HEK293 (cell line): ENCODE results near the gene IGFL2.

Source experiments
- KLF7 ChIP-seq: fragments of 450-650 bp; formaldehyde crosslinking; IDR thresholded peaks from 2 replicates; pipeline ENCODE4 v1.5.1; 2016; ENCODE audit warnings: missing biosample characterization, missing genetic modification characterization, borderline replicate concordance
- SP3 ChIP-seq: fragments of 450-650 bp; formaldehyde crosslinking; IDR thresholded peaks from 2 replicates; pipeline ENCODE4 v1.5.1; 2016; ENCODE audit warnings: missing biosample characterization, missing genetic modification characterization
- TRIM28 ChIP-seq: IDR thresholded peaks from 2 replicates; pipeline ENCODE4 v1.6.1; 2011; ENCODE audit warnings: low read length, control low read depth, borderline replicate concordance
- ZFP41 ChIP-seq: fragments of 450-650 bp; formaldehyde crosslinking; IDR thresholded peaks from 2 replicates; pipeline ENCODE4 v1.5.1; 2016; ENCODE audit warnings: missing biosample characterization, missing genetic modification characterization, borderline replicate concordance
- ZIC2 ChIP-seq: fragments of 450-650 bp; formaldehyde crosslinking; IDR thresholded peaks from 2 replicates; pipeline ENCODE4 v1.5.1; 2016; ENCODE audit warnings: missing biosample characterization, missing genetic modification characterization
- ZNF112 ChIP-seq: fragments of 450-650 bp; formaldehyde crosslinking; IDR thresholded peaks from 2 replicates; pipeline ENCODE4 v1.5.0; 2017; ENCODE audit warnings: missing biosample characterization, missing genetic modification characterization
- ZNF157 ChIP-seq: fragments of 450-650 bp; formaldehyde crosslinking; IDR thresholded peaks from 2 replicates; pipeline ENCODE4 v1.5.1; 2016; ENCODE audit warnings: missing biosample characterization, missing genetic modification characterization
- ZNF2 ChIP-seq: fragments of 450-650 bp; formaldehyde crosslinking; IDR thresholded peaks from 2 replicates; pipeline ENCODE4 v1.5.1; 2016; ENCODE audit warnings: missing biosample characterization, missing genetic modification characterization
- ZNF202 ChIP-seq: fragments of 450-650 bp; formaldehyde crosslinking; IDR thresholded peaks from 2 replicates; pipeline ENCODE4 v1.5.1; 2016; ENCODE audit warnings: missing biosample characterization, missing genetic modification characterization, borderline replicate concordance
- ZNF239 ChIP-seq: fragments of 450-650 bp; formaldehyde crosslinking; IDR thresholded peaks from 2 replicates; pipeline ENCODE4 v1.5.1; 2016; ENCODE audit warnings: missing biosample characterization, missing genetic modification characterization
- ZNF266 ChIP-seq: fragments of 450-650 bp; formaldehyde crosslinking; IDR thresholded peaks from 2 replicates; pipeline ENCODE4 v1.5.1; 2016; ENCODE audit warnings: missing biosample characterization, missing genetic modification characterization, low read depth
- ZNF341 ChIP-seq: fragments of 450-650 bp; formaldehyde crosslinking; IDR thresholded peaks from 2 replicates; pipeline ENCODE4; 2016; ENCODE audit warnings: low read depth, missing biosample characterization, missing genetic modification characterization
- ZNF354C ChIP-seq: fragments of 450-650 bp; formaldehyde crosslinking; IDR thresholded peaks from 2 replicates; pipeline ENCODE4 v1.5.1; 2016; ENCODE audit warnings: missing biosample characterization, missing genetic modification characterization, low read depth, borderline replicate concordance
- ZNF433 ChIP-seq: fragments of 450-650 bp; formaldehyde crosslinking; IDR thresholded peaks from 2 replicates; pipeline ENCODE4 v1.5.1; 2016; ENCODE audit warnings: missing biosample characterization, missing genetic modification characterization, low read depth
- ZNF548 ChIP-seq: fragments of 450-650 bp; formaldehyde crosslinking; IDR thresholded peaks from 2 replicates; pipeline ENCODE4 v1.5.1; 2016; ENCODE audit warnings: missing biosample characterization, missing genetic modification characterization
- ZNF624 ChIP-seq: fragments of 450-650 bp; formaldehyde crosslinking; IDR thresholded peaks from 2 replicates; pipeline ENCODE4 v1.5.1; 2017; ENCODE audit warnings: missing biosample characterization, missing genetic modification characterization
- ZNF777 ChIP-seq: fragments of 450-650 bp; formaldehyde crosslinking; IDR thresholded peaks from 2 replicates; pipeline ENCODE4 v1.5.1; 2017; ENCODE audit warnings: missing biosample characterization, missing genetic modification characterization, borderline replicate concordance
- ZSCAN16 ChIP-seq: fragments of 450-650 bp; formaldehyde crosslinking; IDR thresholded peaks from 2 replicates; pipeline ENCODE4 v1.5.1; 2016; ENCODE audit warnings: missing biosample characterization, missing genetic modification characterization
- ZSCAN30 ChIP-seq: fragments of 450-650 bp; IDR thresholded peaks from 2 replicates; pipeline ENCODE4 v1.5.1; 2018; ENCODE audit warnings: missing biosample characterization, mild to moderate bottlenecking, missing genetic modification characterization, moderate library complexity
- TF ChIP-seq, protein P1 (sequence below): fragments of 450-650 bp; formaldehyde crosslinking; IDR thresholded peaks from 2 replicates; pipeline ENCODE4 v1.5.1; 2016; ENCODE audit warnings: missing biosample characterization, missing genetic modification characterization
- TF ChIP-seq, protein P2 (sequence below): fragments of 450-650 bp; formaldehyde crosslinking; IDR thresholded peaks from 2 replicates; pipeline ENCODE4 v1.5.1; 2017; ENCODE audit warnings: missing biosample characterization, missing genetic modification characterization
- TF ChIP-seq, protein P3 (sequence below): fragments of 450-650 bp; formaldehyde crosslinking; IDR thresholded peaks from 2 replicates; pipeline ENCODE4 v1.5.1; 2016; ENCODE audit warnings: missing biosample characterization, missing genetic modification characterization, low read depth
- TF ChIP-seq, protein P4 (sequence below): fragments of 450-650 bp; formaldehyde crosslinking; IDR thresholded peaks from 2 replicates; pipeline ENCODE4 v1.5.1; 2016; ENCODE audit warnings: missing biosample characterization, missing genetic modification characterization
- TF ChIP-seq, protein P5 (sequence below): fragments of 450-650 bp; formaldehyde crosslinking; IDR thresholded peaks from 2 replicates; pipeline ENCODE4 v1.5.1; 2016; ENCODE audit warnings: missing biosample characterization, missing genetic modification characterization
- TF ChIP-seq, protein P6 (sequence below): IDR thresholded peaks from 2 replicates; pipeline ENCODE4 v1.6.1; 2011; ENCODE audit warnings: mild to moderate bottlenecking, low read depth, low read length, borderline replicate concordance
- TF ChIP-seq, protein P7 (sequence below): fragments of 450-650 bp; formaldehyde crosslinking; IDR thresholded peaks from 2 replicates; pipeline ENCODE4 v1.5.1; 2016; ENCODE audit warnings: missing biosample characterization, missing genetic modification characterization

The IGFL2 gene

DNA sequence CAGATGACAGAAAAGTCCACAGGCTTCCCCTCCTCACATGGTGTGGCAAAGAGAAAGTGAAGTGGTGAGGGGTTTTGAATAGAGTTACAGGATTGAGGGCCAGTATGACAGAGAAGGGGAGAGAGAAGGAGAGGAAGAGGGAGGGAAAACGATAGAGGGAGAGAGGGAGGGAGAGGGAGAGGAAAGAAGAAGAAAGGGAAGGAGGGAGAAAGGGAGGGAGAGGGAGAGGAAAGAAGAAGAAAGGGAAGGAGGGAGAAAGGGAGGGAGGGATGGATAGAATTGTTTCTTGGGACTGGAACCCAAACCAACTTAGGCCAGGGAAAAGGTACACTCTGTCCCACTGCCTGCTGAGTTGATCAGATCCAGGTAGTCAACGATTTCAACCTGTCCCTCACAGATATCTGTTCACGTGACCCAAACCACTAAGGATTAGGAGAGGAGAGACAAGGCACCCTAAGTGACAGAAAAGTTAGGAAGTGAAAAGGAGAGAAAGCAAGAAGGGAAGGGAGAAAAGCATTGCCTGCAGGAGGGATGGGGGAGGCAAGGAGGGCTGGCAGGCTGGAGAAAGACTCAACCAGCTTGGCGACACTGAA lies 15.4 kb upstream of the IGFL2 start (continued):
- TF ChIP-seq, protein P1, sequence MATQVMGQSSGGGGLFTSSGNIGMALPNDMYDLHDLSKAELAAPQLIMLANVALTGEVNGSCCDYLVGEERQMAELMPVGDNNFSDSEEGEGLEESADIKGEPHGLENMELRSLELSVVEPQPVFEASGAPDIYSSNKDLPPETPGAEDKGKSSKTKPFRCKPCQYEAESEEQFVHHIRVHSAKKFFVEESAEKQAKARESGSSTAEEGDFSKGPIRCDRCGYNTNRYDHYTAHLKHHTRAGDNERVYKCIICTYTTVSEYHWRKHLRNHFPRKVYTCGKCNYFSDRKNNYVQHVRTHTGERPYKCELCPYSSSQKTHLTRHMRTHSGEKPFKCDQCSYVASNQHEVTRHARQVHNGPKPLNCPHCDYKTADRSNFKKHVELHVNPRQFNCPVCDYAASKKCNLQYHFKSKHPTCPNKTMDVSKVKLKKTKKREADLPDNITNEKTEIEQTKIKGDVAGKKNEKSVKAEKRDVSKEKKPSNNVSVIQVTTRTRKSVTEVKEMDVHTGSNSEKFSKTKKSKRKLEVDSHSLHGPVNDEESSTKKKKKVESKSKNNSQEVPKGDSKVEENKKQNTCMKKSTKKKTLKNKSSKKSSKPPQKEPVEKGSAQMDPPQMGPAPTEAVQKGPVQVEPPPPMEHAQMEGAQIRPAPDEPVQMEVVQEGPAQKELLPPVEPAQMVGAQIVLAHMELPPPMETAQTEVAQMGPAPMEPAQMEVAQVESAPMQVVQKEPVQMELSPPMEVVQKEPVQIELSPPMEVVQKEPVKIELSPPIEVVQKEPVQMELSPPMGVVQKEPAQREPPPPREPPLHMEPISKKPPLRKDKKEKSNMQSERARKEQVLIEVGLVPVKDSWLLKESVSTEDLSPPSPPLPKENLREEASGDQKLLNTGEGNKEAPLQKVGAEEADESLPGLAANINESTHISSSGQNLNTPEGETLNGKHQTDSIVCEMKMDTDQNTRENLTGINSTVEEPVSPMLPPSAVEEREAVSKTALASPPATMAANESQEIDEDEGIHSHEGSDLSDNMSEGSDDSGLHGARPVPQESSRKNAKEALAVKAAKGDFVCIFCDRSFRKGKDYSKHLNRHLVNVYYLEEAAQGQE (tag by site-specific recombination), result no peak
- no peak for TF ChIP-seq ZNF2 (tag by site-specific recombination)
- TF ChIP-seq, protein P2, sequence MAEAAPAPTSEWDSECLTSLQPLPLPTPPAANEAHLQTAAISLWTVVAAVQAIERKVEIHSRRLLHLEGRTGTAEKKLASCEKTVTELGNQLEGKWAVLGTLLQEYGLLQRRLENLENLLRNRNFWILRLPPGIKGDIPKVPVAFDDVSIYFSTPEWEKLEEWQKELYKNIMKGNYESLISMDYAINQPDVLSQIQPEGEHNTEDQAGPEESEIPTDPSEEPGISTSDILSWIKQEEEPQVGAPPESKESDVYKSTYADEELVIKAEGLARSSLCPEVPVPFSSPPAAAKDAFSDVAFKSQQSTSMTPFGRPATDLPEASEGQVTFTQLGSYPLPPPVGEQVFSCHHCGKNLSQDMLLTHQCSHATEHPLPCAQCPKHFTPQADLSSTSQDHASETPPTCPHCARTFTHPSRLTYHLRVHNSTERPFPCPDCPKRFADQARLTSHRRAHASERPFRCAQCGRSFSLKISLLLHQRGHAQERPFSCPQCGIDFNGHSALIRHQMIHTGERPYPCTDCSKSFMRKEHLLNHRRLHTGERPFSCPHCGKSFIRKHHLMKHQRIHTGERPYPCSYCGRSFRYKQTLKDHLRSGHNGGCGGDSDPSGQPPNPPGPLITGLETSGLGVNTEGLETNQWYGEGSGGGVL, result peak; percentile 93
- TF ChIP-seq, protein P3, sequence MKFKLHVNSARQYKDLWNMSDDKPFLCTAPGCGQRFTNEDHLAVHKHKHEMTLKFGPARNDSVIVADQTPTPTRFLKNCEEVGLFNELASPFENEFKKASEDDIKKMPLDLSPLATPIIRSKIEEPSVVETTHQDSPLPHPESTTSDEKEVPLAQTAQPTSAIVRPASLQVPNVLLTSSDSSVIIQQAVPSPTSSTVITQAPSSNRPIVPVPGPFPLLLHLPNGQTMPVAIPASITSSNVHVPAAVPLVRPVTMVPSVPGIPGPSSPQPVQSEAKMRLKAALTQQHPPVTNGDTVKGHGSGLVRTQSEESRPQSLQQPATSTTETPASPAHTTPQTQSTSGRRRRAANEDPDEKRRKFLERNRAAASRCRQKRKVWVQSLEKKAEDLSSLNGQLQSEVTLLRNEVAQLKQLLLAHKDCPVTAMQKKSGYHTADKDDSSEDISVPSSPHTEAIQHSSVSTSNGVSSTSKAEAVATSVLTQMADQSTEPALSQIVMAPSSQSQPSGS (tag by site-specific recombination), result no peak
- TF ChIP-seq ZNF548, result no peak
- TF ChIP-seq, protein P4, sequence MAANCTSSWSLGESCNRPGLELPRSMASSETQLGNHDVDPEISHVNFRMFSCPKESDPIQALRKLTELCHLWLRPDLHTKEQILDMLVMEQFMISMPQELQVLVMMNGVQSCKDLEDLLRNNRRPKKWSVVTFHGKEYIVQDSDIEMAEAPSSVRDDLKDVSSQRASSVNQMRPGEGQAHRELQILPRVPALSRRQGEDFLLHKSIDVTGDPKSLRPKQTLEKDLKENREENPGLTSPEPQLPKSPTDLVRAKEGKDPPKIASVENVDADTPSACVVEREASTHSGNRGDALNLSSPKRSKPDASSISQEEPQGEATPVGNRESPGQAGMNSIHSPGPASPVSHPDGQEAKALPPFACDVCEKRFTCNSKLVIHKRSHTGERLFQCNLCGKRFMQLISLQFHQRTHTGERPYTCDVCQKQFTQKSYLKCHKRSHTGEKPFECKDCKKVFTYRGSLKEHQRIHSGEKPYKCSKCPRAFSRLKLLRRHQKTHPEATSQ (tag by site-specific recombination), result no peak
- 0 out of 2 replicates have a peak, but pooled peaks have one; percentile 10 for TF ChIP-seq ZNF266 (tag by site-specific recombination)
- TF ChIP-seq ZNF624 (tag by site-specific recombination), result no peak
- TF ChIP-seq ZIC2 (tag by site-specific recombination), result no peak
- TF ChIP-seq KLF7 (tag by site-specific recombination), result no peak
- TF ChIP-seq ZNF202 (tag by site-specific recombination), result no peak
- 0 out of 2 replicates have a peak, but pooled peaks have one; percentile 57 for TF ChIP-seq ZNF777
- no peak for TF ChIP-seq ZFP41
- TF ChIP-seq, protein P5, sequence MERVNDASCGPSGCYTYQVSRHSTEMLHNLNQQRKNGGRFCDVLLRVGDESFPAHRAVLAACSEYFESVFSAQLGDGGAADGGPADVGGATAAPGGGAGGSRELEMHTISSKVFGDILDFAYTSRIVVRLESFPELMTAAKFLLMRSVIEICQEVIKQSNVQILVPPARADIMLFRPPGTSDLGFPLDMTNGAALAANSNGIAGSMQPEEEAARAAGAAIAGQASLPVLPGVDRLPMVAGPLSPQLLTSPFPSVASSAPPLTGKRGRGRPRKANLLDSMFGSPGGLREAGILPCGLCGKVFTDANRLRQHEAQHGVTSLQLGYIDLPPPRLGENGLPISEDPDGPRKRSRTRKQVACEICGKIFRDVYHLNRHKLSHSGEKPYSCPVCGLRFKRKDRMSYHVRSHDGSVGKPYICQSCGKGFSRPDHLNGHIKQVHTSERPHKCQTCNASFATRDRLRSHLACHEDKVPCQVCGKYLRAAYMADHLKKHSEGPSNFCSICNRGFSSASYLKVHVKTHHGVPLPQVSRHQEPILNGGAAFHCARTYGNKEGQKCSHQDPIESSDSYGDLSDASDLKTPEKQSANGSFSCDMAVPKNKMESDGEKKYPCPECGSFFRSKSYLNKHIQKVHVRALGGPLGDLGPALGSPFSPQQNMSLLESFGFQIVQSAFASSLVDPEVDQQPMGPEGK (tag by site-specific recombination), result no peak
- TF ChIP-seq ZNF433 (tag by site-specific recombination), result no peak
- no peak for TF ChIP-seq ZNF239 (tag by site-specific recombination)
- TF ChIP-seq, protein P6, sequence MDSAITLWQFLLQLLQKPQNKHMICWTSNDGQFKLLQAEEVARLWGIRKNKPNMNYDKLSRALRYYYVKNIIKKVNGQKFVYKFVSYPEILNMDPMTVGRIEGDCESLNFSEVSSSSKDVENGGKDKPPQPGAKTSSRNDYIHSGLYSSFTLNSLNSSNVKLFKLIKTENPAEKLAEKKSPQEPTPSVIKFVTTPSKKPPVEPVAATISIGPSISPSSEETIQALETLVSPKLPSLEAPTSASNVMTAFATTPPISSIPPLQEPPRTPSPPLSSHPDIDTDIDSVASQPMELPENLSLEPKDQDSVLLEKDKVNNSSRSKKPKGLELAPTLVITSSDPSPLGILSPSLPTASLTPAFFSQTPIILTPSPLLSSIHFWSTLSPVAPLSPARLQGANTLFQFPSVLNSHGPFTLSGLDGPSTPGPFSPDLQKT, result no peak
- TF ChIP-seq, protein P7, sequence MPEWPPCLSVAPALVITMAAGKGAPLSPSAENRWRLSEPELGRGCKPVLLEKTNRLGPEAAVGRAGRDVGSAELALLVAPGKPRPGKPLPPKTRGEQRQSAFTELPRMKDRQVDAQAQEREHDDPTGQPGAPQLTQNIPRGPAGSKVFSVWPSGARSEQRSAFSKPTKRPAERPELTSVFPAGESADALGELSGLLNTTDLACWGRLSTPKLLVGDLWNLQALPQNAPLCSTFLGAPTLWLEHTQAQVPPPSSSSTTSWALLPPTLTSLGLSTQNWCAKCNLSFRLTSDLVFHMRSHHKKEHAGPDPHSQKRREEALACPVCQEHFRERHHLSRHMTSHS (tag by site-specific recombination), result no peak
- no peak for TF ChIP-seq TRIM28
- no peak for TF ChIP-seq ZNF341 (tag by site-specific recombination)
- no peak for TF ChIP-seq ZSCAN16
- TF ChIP-seq ZNF157, result no peak
- no peak for TF ChIP-seq ZSCAN30
- no peak for TF ChIP-seq ZNF354C (tag by site-specific recombination)
- no peak for TF ChIP-seq SP3
- no peak for TF ChIP-seq ZNF112
